Breast epithelium (tissue), 3 donors: Measurements from ENCODE around the gene PNPLA8.
"Not testable (repeated sequence)": the region's sequence is repeated elsewhere in the genome, so short reads cannot be mapped to it uniquely, and the experiment has no call there.

ENCODE experiments used
- CTCF ChIP-seq, 3 donors: fragments of 450-650 bp; IDR thresholded peaks; one replicate each; pipeline ENCODE4 v1.5.1; 2016 to 2017; ENCODE audit warnings: antibody characterized with exemption in 3 of 3, mild to moderate bottlenecking in 3 of 3, moderate library complexity in 3 of 3
- POLR2A ChIP-seq: fragments of 450-650 bp; IDR thresholded peaks from one replicate; pipeline ENCODE4 v1.6.1; 2016; ENCODE audit warnings: antibody characterized with exemption, mild to moderate bottlenecking, moderate library complexity
- POLR2AphosphoS5 ChIP-seq, 3 donors: sonication (generic); formaldehyde crosslinking; IDR thresholded peaks; one replicate each; pipeline ENCODE4 v1.6.1; 2017; ENCODE audit warnings: antibody characterized with exemption in 3 of 3

- TF ChIP-seq CTCF (IDR thresholded peaks at IDR 0.05); POLR2A; POLR2AphosphoS5 (IDR thresholded peaks at IDR 0.05): not testable (repeated sequence)
Measured at GRCh38 chr7:108538685-108539084, 12.8 kb upstream of the PNPLA8 start.
